ENCODE results near the gene FKBP5. TPM values are rescaled to one million over a fixed set of nuclear protein-coding genes. Genes with fewer than 3 reads are reported as not detected.

The FKBP5 gene
- total and polyA plus RNA-seq, 10 of the 15 experiments (the other 5 are each of a cell fraction or from before 2014, with no cell fraction given) = 29.0 to 123 (median 62.3) TPM

GRCh38 chr6:35731736-35732532 lies 43.2 kb upstream of the FKBP5 start:
- H3K9me3 ChIP-seq (replicated peaks; ENCODE audit: control insufficient read depth, insufficient read depth, low read length) = no peaks in the 10 kb centered on the region
- peak; percentile 70 for ATAC-seq
- H4K20me1 ChIP-seq (ENCODE audit: control insufficient read depth, insufficient read depth) = no peaks in the 10 kb centered on the region
- WGBS (ENCODE audit: insufficient coverage, insufficient replicate concordance, low lambda C conversion rate, missing lambda C conversion rate) = 3% methylated on average over 28 of the region's 61 CpGs
- H2AFZ ChIP-seq (ENCODE audit: control insufficient read depth, low read depth, low read length) = peak overlapping the region; percentile 92
- DNase-seq (ENCODE audit: low read depth, low spot score) = peak; percentile 67
- peak overlapping the region; percentile 95 for H3K4me2 ChIP-seq (ENCODE audit: control insufficient read depth, insufficient read depth)
- ChIA-PET POLR2A (interaction anchor here (0.5 to 1.5 kb wide), 10 partner anchors 10 to 145 kb away, joined by 3 to 6 read pairs (median 3); no protein-coding TSS in a partner anchor), CTCF (interaction anchor here (0.9 to 9.7 kb wide), 9 partner anchors 9 to 430 kb away, joined by 3 to 374 read pairs (median 4); no protein-coding TSS in a partner anchor), SMC1A (ENCODE audit: uncharacterized antibody, unreplicated experiment) (interaction anchor here (0.7 to 3.6 kb wide), 18 partner anchors 12 to 146 kb away, joined by 3 to 47 read pairs (median 4); partner anchors contain the start of gene FKBP5), RAD21 (ENCODE audit: unreplicated experiment) (interaction anchor here (0.7 to 5.6 kb wide), 14 partner anchors 10 to 209 kb away, joined by 3 to 36 read pairs (median 4); no protein-coding TSS in a partner anchor)
- no peaks in the 10 kb centered on the region; the same call in 1 of the 2 replicates for H3K79me2 ChIP-seq (ENCODE audit: control insufficient read depth, insufficient read depth, low read length)
- no peaks in the 10 kb centered on the region for H3K36me3 ChIP-seq (ENCODE audit: control insufficient read depth in 2 of 2, insufficient read depth in 2 of 2, low read length in 1 of 2)
- in situ Hi-C loops (cut with MboI) = no loop called here
- BruUV-seq (replicated peaks) = no TSS peak
- H3K9ac ChIP-seq (ENCODE audit: control insufficient read depth, insufficient read depth, low read length) = peak overlapping the region; percentile 87
- H3K4me1 ChIP-seq (ENCODE audit: control insufficient read depth, insufficient read depth, low read length) = peaks cover 44% of the 10 kb centered on the region
- intact Hi-C loops (cut with micrococcal nuclease; ENCODE audit: unreplicated experiment) = loop anchor here (1.0 to 10.0 kb wide), 3 partner anchors 44 to 435 kb away; partner anchors contain the start of genes DEF6, FKBP5 and PPARD
- peak overlapping the region; percentile 86 for H3K4me3 ChIP-seq
- FAIRE-seq = peak; percentile 18
- H3K27ac ChIP-seq (ENCODE audit: control insufficient read depth, insufficient read depth) = peak overlapping the region; percentile 89
- H3K27me3 ChIP-seq (replicated peaks in 1 of 2; ENCODE audit: control insufficient read depth in 2 of 2, insufficient read depth in 2 of 2, low read length in 1 of 2) = no peaks in the 10 kb centered on the region
- TF ChIP-seq STAT1 (conservative IDR thresholded peaks at IDR 0.05) = no peak
- no peak for TF ChIP-seq ESRRA (IDR thresholded peaks at IDR 0.05; ENCODE audit: low read length)
- no peak for TF ChIP-seq IRF5 (IDR thresholded peaks at IDR 0.05; ENCODE audit: borderline replicate concordance)
- peak; percentile 78; the same call in 1 of the 2 replicates for TF ChIP-seq RB1 (IDR thresholded peaks at IDR 0.05; ENCODE audit: borderline replicate concordance)
- TF ChIP-seq TBL1XR1 (IDR thresholded peaks at IDR 0.05; ENCODE audit: low read depth, low read length) = peak; percentile 71
- 0 out of 2 replicates have a peak, but pooled peaks have one; percentile 91 for TF ChIP-seq ASH2L (IDR thresholded peaks at IDR 0.05; ENCODE audit: borderline replicate concordance, low read depth)
- TF ChIP-seq KDM1A (IDR thresholded peaks at IDR 0.05; ENCODE audit: borderline replicate concordance) = no peak
- TF ChIP-seq NR2C2 (IDR thresholded peaks at IDR 0.05; ENCODE audit: borderline replicate concordance, control insufficient read depth, insufficient read length, low read depth) = no peak
- TF ChIP-seq YY1 (IDR thresholded peaks at IDR 0.05; ENCODE audit: low read depth, low read length) = peak; percentile 37; the same call in 1 of the 2 replicates
- TF ChIP-seq ETV6 (conservative IDR thresholded peaks at IDR 0.05 in 1 of 2, IDR thresholded peaks at IDR 0.05 in 1 of 2; ENCODE audit: borderline replicate concordance in 1 of 2, low read depth in 1 of 2) = no peak; a peak in 1 of 4 replicates
- no peak for TF ChIP-seq ZNF592 (IDR thresholded peaks at IDR 0.05)
- no peak for TF ChIP-seq ZNF217 (IDR thresholded peaks at IDR 0.05)
- peak; percentile 82; the same call in 1 of the 2 replicates for TF ChIP-seq MXI1 (IDR thresholded peaks at IDR 0.05; ENCODE audit: low read depth, low read length)
- TF ChIP-seq NR2F1 (conservative IDR thresholded peaks at IDR 0.05) = peak; percentile 80; the same call in 1 of the 2 replicates

All from GM12878 (cell line).